Eye (tissue), 1 donor: ENCODE results near the gene CASP6.

Source experiments
- DNase-seq: peaks from one replicate; pipeline ENCODE4 v3.0.0-alpha.2; 2015

Gene CASP6

GRCh38 chr4:109665783-109666485 is 37.3 kb downstream of the CASP6 start:
- no peak for DNase-seq

- DNase-seq = no peak
Observed at GRCh38 chr4:109662771-109663170, 40.5 kb downstream of the CASP6 start.

GRCh38 chr4:109662116-109662515 is 41.1 kb downstream of the CASP6 start:
- no peak for DNase-seq

GRCh38 chr4:109658871-109659410 is 44.3 kb downstream of the CASP6 start:
- no peak for DNase-seq

GRCh38 chr4:109657854-109658418 is 45.3 kb downstream of the CASP6 start:
- no peak for DNase-seq

- no peak for DNase-seq
Observed at GRCh38 chr4:109655396-109655795, 47.8 kb downstream of the CASP6 start.

GRCh38 chr4:109649872-109650271 is 53.4 kb downstream of the CASP6 start:
- no peak for DNase-seq

- no peak for DNase-seq
Observed at GRCh38 chr4:109648997-109649575, 54.2 kb downstream of the CASP6 start.

- peak; percentile 6 for DNase-seq
Observed at GRCh38 chr4:109648266-109648996, 54.8 kb downstream of the CASP6 start.

GRCh38 chr4:109645874-109646710 is 57.2 kb downstream of the CASP6 start:
- no peak for DNase-seq

GRCh38 chr4:109640644-109641043 is 62.6 kb downstream of the CASP6 start:
- DNase-seq = no peak
